NCI-H1417 treated with DMSO at 0.1 percent for 48 hours (cell line): ENCODE results near the gene NCAM2.

Source experiments
- DNase-seq: peaks from one replicate; lab custom pipeline; 2025; lab: John Stamatoyannopoulos, UW

NCAM2 gene

GRCh38 chr21:21028275-21028820 lies 30.1 kb downstream of the NCAM2 start:
- DNase-seq, result no peak

GRCh38 chr21:21029164-21029563 lies 31.0 kb downstream of the NCAM2 start:
- DNase-seq, result no peak

GRCh38 chr21:21030311-21030710 lies 32.1 kb downstream of the NCAM2 start:
- DNase-seq, result no peak

- DNase-seq, result no peak
Measured at GRCh38 chr21:21034036-21034435, 35.8 kb downstream of the NCAM2 start.

GRCh38 chr21:21039624-21040170 lies 41.5 kb downstream of the NCAM2 start:
- DNase-seq, result no peak

- no peak for DNase-seq
Measured at GRCh38 chr21:21045518-21045917, 47.3 kb downstream of the NCAM2 start.

GRCh38 chr21:21046063-21046462 lies 47.9 kb downstream of the NCAM2 start:
- no peak for DNase-seq

- DNase-seq, result no peak
Measured at GRCh38 chr21:21051109-21052055, 53.2 kb downstream of the NCAM2 start.

- no peak for DNase-seq
Measured at GRCh38 chr21:21052672-21053071, 54.5 kb downstream of the NCAM2 start.

GRCh38 chr21:21057349-21058062 lies 59.3 kb downstream of the NCAM2 start:
- DNase-seq, result no peak

- DNase-seq, result no peak
Measured at GRCh38 chr21:21063828-21064227, 65.6 kb downstream of the NCAM2 start.

- no peak for DNase-seq
Measured at GRCh38 chr21:21064353-21064752, 66.1 kb downstream of the NCAM2 start.

GRCh38 chr21:21067375-21067774 lies 69.2 kb downstream of the NCAM2 start:
- DNase-seq, result no peak

GRCh38 chr21:21074305-21074704 lies 76.1 kb downstream of the NCAM2 start:
- no peak for DNase-seq

- no peak for DNase-seq
Measured at GRCh38 chr21:21076051-21076450, 77.8 kb downstream of the NCAM2 start.

- no peak for DNase-seq
Measured at GRCh38 chr21:21076491-21076890, 78.3 kb downstream of the NCAM2 start.

- DNase-seq, result no peak
Measured at GRCh38 chr21:21079646-21080045, 81.4 kb downstream of the NCAM2 start.

- DNase-seq, result no peak
Measured at GRCh38 chr21:21084179-21084578, 86.0 kb downstream of the NCAM2 start.

GRCh38 chr21:21085206-21085605 lies 87.0 kb downstream of the NCAM2 start:
- DNase-seq, result no peak

GRCh38 chr21:21096956-21097355 lies 98.7 kb downstream of the NCAM2 start:
- no peak for DNase-seq

GRCh38 chr21:21097466-21097865 lies 99.3 kb downstream of the NCAM2 start:
- DNase-seq, result no peak

- peak; percentile 26 for DNase-seq
Measured at GRCh38 chr21:21101911-21102310, 103.7 kb downstream of the NCAM2 start.

- no peak for DNase-seq
Measured at GRCh38 chr21:21102896-21103295, 104.7 kb downstream of the NCAM2 start.
